Ovary (tissue), 3 donors: ENCODE results near the gene PGAP6.
"Not testable (repeated sequence)": the region's sequence is repeated elsewhere in the genome, so short reads cannot be mapped to it uniquely, and the experiment has no call there.

Source experiments
- CTCF ChIP-seq, 3 donors: fragments of 450-650 bp in 2 of 3; fragments of 200-600 bp in 1 of 3; IDR thresholded peaks; one replicate each; pipeline versions ENCODE4 v1.5.1 to v1.8.0; 2016 to 2022; ENCODE audit warnings: antibody characterized with exemption in 3 of 3, mild to moderate bottlenecking in 1 of 3
- POLR2A ChIP-seq: fragments of 450-650 bp; IDR thresholded peaks from one replicate; pipeline ENCODE4 v1.6.1; 2017; ENCODE audit warnings: antibody characterized with exemption, mild to moderate bottlenecking, moderate library complexity
- donor health status: DM: no; HTN: no; CAD: no.

GRCh38 chr16:334164-334832 lies 47.5 kb downstream of the PGAP6 start:
- TF ChIP-seq CTCF (IDR thresholded peaks at IDR 0.05); POLR2A: not testable (repeated sequence)
